ENCODE measurements around the gene DYNC2H1. TPM values are rescaled to one million over a fixed set of nuclear protein-coding genes. Genes with fewer than 3 reads are reported as not detected.

The DYNC2H1 gene
- total and polyA plus RNA-seq, 4 donors, result 0.77 to 3.3 (median 2.1) TPM

DNA sequence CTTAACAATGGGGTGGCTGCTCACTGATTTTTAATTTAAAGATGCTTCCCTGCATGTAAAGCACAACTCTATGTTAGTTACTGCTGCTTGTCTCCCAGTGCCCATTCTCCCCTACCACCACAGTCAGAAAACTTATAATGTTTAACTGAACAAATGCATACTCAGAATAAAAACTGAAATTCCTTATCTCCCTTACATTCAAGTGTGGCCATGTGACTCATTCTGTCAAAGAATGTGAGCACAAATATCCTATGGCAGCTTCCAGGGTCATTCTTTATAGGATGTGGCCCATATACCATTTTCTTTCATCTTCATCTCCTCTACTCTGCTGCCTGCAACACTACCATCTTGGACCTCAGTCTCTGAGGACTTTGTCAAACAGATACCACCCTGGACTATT is 374.8 kb downstream of the DYNC2H1 start:
- Histone ChIP-seq H3K27ac (ENCODE audit: low read depth in 1 of 2, low read length in 2 of 2) (no peak overlapping the region), H3K36me3 (ENCODE audit: control insufficient read depth in 4 of 4, insufficient read depth in 3 of 4, low read depth in 1 of 4, low read length in 3 of 4) (no peaks in the 10 kb centered on the region), H3K27me3 (ENCODE audit: control insufficient read depth in 4 of 4, insufficient read depth in 4 of 4, low read length in 3 of 4) (no peaks in the 10 kb centered on the region), H3K9ac (ENCODE audit: low read depth in 1 of 2, low read length in 2 of 2) (no peak overlapping the region), H3K4me3 (ENCODE audit: low read depth in 1 of 3, low read length in 3 of 3) (no peak overlapping the region), H3K4me1 (ENCODE audit: control insufficient read depth in 4 of 4, insufficient read depth in 4 of 4, low read length in 3 of 4) (no peaks in the 10 kb centered on the region), H3K9me3 (ENCODE audit: control insufficient read depth in 4 of 4, low read length in 3 of 4) (no peaks in the 10 kb centered on the region)
- TF ChIP-seq FOXA1 (IDR thresholded peaks at IDR 0.05) (no peak), SP1 (IDR thresholded peaks at IDR 0.05) (no peak), NR2F2 (IDR thresholded peaks at IDR 0.05) (no peak), GABPA (IDR thresholded peaks at IDR 0.05 in 1 of 2, conservative IDR thresholded peaks at IDR 0.05 in 1 of 2) (no peak), TAF1 (conservative IDR thresholded peaks at IDR 0.05) (no peak), HNF4G (IDR thresholded peaks at IDR 0.05) (no peak), JUND (IDR thresholded peaks at IDR 0.05) (no peak), HNF4A (conservative IDR thresholded peaks at IDR 0.05) (no peak), EGR1 (IDR thresholded peaks at IDR 0.05; ENCODE audit: low read depth in 2 of 2) (no peak), FOXA2 (IDR thresholded peaks at IDR 0.05) (no peak), RXRA (IDR thresholded peaks at IDR 0.05) (no peak), RAD21 (IDR thresholded peaks at IDR 0.05) (no peak), YY1 (IDR thresholded peaks at IDR 0.05) (no peak)
- TF ChIP-seq, protein P1, sequence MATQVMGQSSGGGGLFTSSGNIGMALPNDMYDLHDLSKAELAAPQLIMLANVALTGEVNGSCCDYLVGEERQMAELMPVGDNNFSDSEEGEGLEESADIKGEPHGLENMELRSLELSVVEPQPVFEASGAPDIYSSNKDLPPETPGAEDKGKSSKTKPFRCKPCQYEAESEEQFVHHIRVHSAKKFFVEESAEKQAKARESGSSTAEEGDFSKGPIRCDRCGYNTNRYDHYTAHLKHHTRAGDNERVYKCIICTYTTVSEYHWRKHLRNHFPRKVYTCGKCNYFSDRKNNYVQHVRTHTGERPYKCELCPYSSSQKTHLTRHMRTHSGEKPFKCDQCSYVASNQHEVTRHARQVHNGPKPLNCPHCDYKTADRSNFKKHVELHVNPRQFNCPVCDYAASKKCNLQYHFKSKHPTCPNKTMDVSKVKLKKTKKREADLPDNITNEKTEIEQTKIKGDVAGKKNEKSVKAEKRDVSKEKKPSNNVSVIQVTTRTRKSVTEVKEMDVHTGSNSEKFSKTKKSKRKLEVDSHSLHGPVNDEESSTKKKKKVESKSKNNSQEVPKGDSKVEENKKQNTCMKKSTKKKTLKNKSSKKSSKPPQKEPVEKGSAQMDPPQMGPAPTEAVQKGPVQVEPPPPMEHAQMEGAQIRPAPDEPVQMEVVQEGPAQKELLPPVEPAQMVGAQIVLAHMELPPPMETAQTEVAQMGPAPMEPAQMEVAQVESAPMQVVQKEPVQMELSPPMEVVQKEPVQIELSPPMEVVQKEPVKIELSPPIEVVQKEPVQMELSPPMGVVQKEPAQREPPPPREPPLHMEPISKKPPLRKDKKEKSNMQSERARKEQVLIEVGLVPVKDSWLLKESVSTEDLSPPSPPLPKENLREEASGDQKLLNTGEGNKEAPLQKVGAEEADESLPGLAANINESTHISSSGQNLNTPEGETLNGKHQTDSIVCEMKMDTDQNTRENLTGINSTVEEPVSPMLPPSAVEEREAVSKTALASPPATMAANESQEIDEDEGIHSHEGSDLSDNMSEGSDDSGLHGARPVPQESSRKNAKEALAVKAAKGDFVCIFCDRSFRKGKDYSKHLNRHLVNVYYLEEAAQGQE (IDR thresholded peaks at IDR 0.05), result no peak
- TF ChIP-seq, protein P2, sequence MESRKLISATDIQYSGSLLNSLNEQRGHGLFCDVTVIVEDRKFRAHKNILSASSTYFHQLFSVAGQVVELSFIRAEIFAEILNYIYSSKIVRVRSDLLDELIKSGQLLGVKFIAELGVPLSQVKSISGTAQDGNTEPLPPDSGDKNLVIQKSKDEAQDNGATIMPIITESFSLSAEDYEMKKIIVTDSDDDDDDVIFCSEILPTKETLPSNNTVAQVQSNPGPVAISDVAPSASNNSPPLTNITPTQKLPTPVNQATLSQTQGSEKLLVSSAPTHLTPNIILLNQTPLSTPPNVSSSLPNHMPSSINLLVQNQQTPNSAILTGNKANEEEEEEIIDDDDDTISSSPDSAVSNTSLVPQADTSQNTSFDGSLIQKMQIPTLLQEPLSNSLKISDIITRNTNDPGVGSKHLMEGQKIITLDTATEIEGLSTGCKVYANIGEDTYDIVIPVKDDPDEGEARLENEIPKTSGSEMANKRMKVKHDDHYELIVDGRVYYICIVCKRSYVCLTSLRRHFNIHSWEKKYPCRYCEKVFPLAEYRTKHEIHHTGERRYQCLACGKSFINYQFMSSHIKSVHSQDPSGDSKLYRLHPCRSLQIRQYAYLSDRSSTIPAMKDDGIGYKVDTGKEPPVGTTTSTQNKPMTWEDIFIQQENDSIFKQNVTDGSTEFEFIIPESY (IDR thresholded peaks at IDR 0.05), result no peak
- TF ChIP-seq, protein P3, sequence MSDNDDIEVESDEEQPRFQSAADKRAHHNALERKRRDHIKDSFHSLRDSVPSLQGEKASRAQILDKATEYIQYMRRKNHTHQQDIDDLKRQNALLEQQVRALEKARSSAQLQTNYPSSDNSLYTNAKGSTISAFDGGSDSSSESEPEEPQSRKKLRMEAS (IDR thresholded peaks at IDR 0.05), result no peak
- TF ChIP-seq, protein P4, sequence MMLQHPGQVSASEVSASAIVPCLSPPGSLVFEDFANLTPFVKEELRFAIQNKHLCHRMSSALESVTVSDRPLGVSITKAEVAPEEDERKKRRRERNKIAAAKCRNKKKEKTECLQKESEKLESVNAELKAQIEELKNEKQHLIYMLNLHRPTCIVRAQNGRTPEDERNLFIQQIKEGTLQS (IDR thresholded peaks at IDR 0.05), result no peak
- DNase-seq (ENCODE audit: low spot score), result no peak

DNA sequence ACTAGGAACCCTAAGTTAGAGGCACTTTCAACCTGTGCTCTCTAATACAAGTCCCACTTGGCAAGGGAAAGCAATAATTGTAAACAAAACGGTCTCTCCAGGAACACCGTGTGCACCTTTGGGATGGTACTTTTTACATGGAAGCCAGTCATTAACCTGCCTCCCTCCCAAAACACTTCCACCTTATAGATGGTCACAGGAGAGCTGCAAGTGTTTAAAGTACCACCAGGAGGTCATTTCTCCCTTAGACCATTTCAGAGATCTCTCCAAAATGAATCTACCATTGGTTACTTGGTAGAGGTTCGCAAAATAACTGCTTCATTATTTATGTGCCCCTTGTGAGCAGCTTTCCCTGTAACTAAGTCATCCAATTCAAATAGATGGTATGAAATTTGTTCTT is 375.3 kb downstream of the DYNC2H1 start:
- no peaks in the 10 kb centered on the region for H3K9me3 ChIP-seq (ENCODE audit: control insufficient read depth in 4 of 4, low read length in 3 of 4)
- WGBS, result 87% methylated on average over 3 of the region's 3 CpGs
- H3K27ac ChIP-seq (ENCODE audit: low read depth in 1 of 2, low read length in 2 of 2), result no peak overlapping the region
- DNase-seq (ENCODE audit: low spot score), result no peak
- H3K4me1 ChIP-seq (ENCODE audit: control insufficient read depth in 4 of 4, insufficient read depth in 4 of 4, low read length in 3 of 4), result no peaks in the 10 kb centered on the region
- no peak overlapping the region for H3K9ac ChIP-seq (ENCODE audit: low read depth in 1 of 2, low read length in 2 of 2)
- no peak overlapping the region for H3K4me3 ChIP-seq (ENCODE audit: low read depth in 1 of 3, low read length in 3 of 3)
- TF ChIP-seq NR2F2 (IDR thresholded peaks at IDR 0.05) (no peak), SP1 (IDR thresholded peaks at IDR 0.05) (no peak), RXRA (IDR thresholded peaks at IDR 0.05) (no peak), EGR1 (IDR thresholded peaks at IDR 0.05; ENCODE audit: low read depth in 2 of 2) (no peak)
- no peaks in the 10 kb centered on the region for H3K27me3 ChIP-seq (ENCODE audit: control insufficient read depth in 4 of 4, insufficient read depth in 4 of 4, low read length in 3 of 4)
- H3K36me3 ChIP-seq (ENCODE audit: control insufficient read depth in 4 of 4, insufficient read depth in 3 of 4, low read depth in 1 of 4, low read length in 3 of 4), result no peaks in the 10 kb centered on the region

Data from liver (tissue), 9 donors.